SHP77 (cell line): ENCODE data around the gene GJA5.
"Not testable (repeated sequence)": the region's sequence is repeated elsewhere in the genome, so short reads cannot be mapped to it uniquely, and the experiment has no call there.

ENCODE experiments used
- DNase-seq, 2 experiments: peaks; one replicate each; lab custom pipeline; 2025; lab: John Stamatoyannopoulos, UW

The GJA5 gene

DNA sequence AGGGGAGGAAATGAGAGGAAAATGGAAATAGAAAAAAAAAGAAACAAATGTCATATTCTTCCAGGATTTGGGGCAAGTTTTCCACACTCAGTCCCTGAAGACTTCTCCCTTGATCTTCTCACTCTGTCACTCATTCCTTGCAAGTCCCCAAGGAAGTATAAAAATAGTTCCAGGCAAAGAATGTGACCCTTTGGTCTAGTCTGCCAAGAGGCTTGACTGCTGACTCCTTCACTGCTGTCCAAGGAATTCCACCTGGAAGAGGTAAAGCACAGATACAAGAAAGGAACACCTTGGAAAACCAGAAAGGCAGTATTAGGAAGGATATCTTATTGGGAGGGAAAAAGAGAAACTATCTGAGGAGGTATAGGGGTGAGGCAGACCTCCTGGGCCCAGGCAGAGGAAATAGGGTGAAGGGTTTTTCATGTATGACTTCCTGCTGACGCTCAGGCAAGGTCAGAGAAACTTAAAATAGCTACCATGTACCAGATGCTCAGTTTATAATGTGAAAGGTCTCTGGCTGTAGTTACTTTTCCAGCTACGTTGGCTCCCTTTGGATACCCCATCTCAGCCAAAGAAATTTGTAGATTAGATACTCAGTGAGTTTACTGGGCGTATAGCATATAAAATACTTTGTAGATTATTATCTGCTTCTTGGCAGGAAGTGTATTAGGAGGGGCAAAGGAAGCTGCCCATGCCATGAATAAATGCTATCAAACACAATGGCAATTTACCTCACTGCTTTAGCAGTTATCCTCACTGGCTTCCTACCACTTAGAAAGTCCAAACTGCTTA is 2.0 kb upstream of the GJA5 start:
- no peak for DNase-seq

DNA sequence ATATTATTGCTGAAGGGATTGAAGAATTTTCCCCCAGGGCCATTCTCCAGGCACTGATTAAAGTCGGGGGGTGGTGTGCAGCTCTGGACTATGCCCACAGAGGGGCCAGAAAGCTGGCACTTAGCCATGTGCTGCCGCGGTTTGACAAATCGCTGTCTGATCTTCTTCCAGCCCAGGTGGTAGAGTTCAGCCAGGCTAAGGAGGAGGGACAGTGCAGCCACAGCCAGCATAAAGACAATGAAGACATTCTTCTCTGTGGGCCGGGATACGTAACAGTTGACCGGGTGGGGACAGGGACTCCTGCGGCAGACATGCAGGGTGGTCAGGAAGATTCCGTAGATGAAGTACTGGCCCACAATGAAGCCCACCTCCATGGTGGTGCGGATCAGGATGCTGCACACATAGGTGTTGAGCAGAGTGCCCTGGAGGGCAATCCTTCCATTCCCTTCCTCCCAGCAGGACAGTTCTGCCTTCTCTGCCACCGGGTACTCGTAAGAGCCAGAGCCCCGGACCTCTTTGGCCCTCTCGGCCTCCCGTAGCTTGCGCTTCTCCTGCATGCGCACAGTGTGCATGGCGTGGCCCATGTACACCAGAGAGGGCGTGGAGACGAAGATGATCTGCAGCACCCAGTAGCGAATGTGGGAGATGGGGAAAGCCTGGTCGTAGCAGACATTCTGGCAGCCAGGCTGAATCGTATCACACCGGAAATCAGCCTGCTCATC is 1.9 kb downstream of the GJA5 start:
- peak in 1 of 2 experiments; percentile 31 for DNase-seq

DNA sequence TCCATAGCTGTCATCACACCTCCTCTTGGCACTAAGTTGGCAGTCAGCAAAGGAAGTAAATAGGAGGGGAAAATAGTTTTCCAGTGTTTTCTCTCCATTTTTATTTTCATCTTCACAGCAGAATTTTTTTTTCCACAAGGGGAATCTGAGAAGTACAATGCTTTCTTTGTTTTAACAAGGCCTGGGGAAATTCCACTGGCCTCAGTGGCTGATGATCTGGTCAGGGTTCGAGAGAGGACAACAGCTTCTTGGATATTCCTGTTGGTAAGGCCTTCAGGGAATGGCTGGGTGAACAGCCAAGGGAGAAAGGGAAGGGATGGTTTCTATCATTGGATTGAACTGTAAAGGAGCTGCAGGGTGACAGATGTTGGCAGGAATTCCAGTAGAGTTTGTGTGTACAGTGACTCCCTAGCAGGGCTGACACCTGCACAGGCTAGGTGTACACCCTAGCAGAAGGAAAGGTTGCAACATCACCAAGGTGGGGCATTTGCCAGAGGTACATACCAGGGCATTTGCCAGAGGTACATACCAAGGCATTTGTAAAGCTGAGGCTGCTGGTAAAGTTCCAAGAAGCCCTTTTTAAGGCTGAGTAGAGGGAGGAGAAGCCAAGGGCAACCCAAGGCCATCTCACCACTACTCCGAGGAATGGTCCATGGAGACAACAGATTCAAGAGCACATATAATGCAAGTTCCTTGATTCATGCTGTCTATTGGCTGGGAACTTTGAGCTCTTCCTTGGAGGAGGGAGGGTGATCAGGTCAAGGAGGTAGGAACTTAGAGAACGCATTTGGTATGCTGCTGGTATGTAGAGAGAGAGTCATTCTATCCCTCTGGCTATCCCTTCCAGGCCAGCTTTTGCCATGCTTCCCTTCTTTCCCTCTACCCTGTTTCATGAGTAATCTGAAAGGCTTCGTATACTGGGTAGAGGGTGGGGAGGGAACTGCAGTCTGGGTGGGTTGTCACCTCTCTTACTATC is 3.1 kb downstream of the GJA5 start:
- no peak for DNase-seq

DNA sequence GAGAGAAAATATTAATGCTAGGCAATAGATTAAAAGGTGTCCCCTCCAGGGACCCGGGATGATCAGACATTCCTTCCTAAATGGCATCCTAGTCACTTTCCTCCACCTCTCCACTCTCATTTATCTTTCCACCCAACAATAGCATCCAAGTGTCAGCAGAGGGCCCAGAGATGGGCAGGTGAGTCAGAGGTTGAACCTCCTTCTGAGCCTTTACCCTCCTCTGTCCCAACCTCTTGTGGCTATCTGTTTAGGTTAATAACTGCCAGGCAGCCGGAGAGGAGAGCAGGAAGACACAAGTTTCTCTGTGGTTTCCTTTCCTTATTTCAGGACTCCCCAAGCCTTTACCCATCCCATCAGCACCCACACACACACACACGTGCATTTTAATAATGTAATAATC is 4.1 kb downstream of the GJA5 start:
- DNase-seq: no peak

DNA sequence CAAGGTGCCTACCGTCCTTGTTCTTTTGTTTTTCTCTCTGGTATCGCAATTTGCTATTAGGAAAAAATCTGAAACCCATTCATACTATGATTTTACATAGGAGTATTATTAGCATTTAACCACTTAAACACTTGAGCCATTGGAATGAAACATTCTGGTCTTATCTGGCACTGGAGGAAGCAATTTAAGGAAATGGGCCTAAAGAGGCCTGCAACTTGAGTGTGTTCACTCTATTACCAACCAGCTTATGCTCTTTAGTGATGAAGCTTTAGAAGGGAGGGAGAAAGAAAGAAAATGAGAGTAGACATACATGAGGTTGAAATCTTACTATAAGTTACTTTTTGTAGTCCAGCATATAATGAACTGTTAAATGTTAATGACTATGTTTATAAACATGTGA is 5.7 kb downstream of the GJA5 start:
- no peak for DNase-seq

DNA sequence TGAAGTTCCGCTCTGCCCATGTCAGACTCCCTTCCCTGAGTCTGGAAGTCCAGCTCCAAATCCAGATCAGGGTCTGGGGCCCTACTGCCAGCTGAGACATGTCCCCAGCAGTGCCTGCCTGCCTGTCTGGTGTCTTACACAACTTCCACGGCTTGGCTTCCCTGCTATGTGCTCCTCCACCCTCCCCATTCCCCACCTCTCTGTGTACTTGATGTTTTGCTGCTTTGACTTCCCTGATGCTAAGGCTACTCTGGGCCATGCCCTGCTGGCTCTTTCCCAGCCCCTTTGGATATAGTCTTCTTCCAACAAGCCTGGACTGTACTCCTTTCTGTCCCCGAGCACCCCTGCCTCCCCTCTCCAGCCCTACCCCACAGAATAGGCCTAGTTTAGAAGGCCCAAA is 7.3 kb downstream of the GJA5 start:
- no peak for DNase-seq

DNA sequence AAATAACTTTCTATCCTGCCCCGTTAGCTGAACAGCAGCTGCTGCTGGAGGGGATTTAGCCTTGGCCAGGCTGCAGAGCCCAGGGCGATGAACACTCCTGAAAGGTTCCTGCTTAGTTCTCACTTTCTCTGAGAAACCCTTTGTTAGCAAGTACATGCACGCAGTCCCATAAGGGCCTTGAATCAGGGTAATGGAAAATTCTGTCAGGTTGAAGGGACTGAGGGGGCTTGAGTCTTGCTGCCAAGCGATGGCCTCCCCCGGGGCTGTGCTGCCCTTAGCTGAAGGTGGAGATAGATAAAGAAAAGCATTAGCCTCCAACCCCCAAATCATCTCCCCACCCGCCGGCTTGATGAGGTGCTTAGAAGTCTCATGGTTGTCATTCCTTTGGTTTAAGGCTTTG is 7.9 kb downstream of the GJA5 start:
- no peak for DNase-seq

DNA sequence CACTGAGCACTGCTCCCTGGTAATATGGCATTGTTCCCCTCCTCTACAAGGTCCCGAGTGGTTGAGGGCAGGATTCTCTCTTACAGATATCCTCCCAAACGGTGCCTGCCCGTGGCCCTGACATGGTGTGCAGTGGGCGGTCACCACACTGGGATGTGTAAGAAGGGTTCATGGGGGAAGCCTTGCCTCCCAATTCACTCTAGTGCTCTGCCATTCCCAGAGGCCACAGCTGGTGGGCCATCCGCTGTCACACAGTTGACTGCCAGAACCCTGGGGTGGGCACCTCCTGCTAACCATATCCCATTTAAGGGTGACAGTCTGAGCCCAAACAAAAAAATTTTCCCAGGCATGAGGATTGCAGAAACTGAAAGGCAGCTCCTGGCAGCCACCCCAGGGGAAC is 9.1 kb downstream of the GJA5 start:
- DNase-seq: no peak

DNA sequence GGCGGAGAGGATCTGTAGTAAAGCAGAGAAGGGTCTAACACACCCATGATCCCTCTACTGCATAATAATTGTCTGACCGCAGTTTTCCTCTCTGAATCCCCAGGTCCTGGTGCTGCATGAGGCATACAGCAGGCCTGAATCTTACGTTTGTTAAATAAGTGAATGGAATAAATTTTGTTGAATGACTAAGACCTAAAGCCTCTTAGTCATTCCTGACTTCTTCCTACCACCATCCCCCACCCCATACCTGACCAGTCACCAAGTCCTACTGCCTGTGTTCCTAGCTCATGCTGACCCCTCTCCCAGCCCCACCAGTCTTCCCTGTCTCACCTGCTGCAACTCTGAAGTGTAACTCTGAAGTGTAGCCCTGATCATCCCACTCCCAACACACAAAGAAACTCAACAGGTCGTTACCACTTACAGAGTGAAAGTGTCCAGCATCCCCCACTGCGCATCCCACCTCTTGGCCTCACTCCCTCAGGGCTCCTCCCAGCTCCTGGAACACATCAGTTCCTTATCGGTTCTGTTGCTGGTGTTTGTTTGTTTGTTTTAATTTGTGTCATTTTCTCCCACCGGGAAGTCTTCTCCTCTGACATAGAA is 9.7 kb downstream of the GJA5 start:
- no peak for DNase-seq

DNA sequence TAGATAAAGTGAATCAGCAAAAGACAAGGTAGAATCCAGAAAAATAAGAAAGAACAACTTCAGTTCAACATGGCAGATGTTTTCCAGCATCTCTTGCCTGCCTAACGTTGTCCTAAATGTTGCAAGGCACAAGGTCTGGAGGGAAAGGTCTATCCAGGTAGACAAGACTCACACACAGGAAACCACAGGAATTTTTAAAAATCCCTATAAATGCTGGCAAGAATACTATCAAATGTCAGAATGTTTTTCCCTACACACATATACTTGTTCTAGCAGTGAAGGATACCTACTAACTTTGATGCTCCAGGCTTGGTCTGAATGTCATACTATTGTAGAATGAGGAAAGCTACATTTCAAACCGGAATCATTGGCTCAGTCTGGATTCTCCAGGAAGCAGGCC is 10.6 kb downstream of the GJA5 start:
- DNase-seq: no peak

DNA sequence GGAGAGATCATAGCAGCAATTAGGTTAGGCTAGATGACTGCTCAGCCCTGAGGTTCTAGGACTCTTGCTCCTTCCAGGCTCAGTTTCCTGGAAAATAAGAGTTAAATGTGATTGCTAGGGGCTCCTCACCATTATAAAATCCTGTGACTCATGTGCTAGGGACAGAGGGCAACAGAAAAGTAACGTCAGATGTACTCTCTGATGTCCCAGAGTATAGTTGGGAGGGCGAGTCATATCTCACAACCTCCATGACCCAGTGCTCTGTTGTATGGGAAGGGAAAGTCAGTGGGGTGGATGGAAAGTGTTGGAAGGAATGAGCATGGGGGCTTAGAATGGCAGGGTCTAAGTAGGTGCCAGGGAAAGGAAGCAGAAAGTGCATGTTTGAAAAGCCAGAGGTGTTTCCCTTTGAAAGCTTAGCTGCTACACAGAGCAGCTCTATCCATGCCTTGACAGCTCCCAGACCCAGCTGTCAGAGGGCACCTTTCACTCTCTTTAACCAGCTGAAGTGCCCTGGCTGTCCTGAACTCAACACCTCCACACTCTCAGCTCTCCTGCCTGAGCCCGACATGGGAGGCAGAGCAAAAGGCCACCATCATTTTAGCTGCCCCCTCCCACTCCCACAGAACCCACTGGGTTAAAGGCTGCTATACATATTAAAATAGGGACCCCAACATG is 11.6 kb downstream of the GJA5 start:
- no peak for DNase-seq

DNA sequence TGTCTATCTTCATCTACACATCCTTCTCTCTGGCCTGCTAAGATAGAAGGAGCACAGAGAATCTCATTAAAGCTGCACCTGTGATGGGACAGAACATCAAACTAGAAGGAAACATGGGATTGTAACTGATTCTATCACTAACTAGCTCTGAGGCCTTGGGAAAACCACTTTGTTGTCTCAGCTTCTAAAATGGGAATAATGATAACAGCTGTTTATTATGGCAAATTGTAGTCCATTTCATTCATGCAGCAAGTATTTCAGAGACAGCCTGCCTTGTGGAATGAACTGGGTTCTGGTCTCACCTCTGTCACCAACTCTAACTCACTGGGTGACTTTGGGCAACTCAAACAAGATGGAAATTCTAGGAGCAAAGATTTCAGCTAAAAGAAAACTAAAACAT is 12.4 kb downstream of the GJA5 start:
- DNase-seq: no peak

DNA sequence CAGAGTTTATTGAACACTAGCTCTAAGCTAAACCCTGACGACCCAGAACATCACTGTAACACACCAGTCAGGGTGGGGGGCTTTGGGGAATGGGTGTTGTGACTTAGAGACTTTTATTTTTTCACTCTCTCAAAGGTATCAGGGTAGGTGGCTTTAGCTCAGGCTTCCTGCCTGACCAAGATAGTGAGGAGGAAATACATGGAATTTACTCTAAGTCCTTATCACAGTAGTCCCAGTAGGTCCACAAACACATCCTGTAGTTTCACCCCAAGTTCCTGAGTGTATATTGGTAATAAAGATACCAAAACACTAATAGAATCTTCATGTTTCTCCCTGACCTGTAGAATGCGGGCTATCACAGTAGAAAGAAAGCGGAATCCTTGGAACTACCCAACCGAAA is 15.1 kb downstream of the GJA5 start:
- no peak for DNase-seq

DNA sequence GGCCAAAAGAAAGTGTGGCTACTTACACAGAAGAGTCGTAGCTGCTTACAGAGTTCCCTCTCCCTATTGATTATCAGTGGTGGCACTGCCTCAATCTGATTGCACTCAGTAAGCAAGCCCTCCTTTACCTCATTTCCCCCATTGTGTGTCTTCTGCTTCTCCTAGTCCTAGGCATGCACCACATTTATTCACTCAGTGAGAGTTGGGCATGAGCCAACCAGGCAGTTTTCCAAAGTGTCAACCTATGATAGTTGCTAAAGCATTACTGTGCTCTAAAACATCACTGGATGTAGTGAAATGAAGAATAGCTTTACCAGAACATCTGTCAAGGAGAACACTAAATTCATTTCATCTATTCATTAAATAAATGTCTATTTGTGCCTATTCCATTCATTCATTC is 19.3 kb downstream of the GJA5 start:
- no peak for DNase-seq

DNA sequence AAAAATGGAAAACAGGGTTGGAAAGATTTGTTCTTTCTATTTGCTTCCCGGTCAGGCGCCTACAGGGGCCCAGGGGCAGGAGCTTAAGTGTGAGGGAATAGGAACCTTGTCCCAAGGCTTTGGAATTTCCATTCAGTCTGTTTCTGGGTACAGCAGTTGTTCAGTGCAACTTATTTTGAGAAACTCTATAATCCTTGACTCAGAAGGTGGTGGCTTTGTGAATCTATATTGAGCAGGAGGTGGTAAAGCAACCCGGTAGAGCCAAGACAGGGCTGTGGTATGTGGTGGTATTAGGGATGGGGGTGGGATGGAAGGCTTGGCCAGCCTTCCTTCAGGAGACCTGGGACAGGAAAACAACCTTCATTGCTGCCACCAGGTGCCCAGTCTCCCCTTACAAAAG is 20.0 kb downstream of the GJA5 start:
- DNase-seq: no peak

DNA sequence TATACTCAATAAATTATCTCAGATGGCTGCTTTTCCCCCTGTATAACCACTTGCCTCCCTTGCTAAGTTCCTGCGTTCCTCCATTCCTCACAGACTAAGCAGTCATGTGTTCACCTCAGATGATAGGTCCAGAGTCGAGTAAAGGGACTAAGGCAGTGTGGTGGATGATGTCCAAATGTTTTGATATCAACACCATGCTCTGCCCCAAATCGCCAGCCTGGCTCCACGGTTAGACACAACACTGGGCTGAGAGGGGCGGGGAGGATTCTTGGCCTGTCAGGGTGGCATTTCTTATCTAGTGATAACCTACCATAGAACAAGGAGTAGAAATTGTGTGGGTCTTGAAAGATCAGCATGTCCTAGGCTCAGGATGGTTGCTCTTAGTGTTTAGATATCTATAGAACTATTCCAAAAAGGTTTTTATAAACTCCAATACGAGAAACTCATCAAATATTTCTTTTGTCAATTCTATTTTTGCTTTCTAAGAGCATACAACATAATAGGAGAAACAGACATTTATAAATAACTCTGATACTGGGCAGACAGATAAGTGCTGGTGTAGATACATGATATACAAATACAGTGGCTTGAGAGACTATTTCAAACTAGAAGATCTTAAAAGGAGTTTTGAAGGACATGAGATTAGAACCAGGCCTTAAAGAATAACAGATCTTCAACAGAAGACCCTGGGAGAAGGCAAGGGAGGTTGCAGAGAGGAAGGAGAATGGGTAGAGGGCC is 21.5 kb downstream of the GJA5 start:
- DNase-seq: no peak

DNA sequence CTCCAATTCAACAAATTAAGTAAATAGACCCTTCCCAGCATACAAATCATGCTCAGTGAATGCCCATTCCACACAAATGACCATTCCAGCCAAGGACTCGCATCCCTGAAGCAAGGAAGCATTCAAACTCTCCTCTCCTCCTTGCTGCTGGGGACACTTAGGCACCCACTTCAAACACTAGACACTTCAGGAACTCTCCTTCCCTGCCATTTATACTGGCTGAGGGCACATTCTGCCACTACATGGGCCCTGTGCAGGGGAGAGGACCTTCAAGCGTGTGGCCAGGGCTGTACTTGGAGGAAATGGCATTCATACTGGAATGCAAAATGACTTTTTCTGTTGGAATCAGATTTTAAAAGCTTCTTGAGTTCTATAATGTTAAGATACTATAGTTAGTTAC is 22.3 kb downstream of the GJA5 start:
- DNase-seq: no peak

DNA sequence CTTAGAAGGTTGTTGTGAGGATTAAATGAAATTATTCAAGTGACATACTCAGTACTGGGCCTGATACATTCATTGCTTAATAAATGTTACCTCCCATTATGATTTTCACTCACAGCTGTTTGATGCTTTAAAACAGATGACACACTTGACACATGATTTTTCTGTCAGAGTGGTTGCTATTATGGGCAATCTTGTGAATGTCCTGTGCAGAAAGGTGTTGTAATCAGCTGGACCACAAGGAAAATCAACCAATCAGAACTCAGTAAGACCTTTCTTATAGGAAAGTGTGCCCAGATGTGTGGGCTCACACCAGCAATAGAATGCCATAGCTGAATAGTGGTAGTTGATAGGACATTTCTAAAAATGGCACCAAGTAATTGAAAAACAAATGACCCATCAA is 23.5 kb downstream of the GJA5 start:
- no peak for DNase-seq

DNA sequence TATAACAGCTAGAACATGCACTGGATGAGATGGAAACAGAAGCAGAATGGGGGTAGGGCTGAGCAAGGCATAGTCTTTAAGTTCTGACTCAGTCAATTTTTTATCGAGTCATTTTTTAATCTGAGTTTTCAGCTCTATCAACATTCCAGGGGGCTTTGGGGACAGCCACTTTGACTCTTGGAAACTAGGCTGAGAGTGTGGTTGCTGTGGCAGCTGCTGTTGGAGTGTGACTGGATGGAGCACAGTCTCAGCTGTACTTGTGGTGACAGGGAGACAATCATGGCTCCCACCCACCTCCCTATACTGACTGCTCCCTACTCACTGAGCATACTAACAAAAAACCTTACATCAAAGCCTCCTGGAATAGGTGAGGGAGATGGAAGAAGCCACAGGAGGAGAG is 25.0 kb downstream of the GJA5 start:
- no peak for DNase-seq

DNA sequence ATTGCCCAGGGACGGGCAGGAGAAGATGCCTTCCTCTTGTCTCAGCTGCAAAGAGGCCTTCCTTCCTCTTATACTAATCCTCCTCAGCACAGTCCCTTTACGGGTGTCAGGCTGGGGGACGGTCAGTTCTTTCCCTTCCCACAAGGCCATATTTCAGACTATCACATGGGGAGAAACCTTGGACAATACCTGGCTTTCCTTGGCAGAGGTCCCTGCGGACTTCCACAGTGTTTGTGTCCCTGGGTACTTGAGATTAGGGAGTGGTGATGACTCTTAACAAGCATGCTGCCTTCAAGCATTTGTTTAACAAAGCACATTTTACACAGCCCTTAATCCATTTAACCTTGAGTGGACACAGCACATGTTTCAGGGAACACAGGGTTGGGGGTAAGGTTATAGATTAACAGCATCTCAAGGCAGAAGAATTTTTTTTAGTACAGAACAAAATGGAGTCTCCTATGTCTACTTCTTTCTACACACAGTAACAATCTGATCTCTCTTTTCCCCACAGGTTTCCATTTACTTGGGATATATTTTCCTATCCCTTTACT is 26.0 kb downstream of the GJA5 start:
- not testable (repeated sequence) for DNase-seq

DNA sequence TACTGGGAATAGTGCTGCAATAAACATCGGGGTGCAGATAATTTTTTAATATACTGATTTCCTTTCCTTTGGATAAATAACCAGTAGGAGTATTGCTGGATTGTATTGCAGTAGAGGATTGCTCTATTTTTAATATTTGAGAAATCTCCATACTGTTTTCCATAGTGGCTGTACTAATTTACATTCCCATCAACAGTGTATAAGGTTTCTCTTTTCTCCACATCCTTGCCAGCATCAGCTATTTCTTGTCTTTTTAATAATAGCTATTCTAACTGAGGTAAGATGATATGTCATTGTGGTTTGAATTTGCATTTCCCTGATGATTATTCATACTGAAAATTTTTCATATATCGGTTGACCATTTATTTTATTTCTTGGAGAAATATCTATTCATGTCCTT is 31.1 kb downstream of the GJA5 start:
- DNase-seq: no peak
